ENCODE results near the gene EIF4A3.

- no peak for TF ChIP-seq POLR2A (IDR thresholded peaks at IDR 0.05; ENCODE audit: low read depth)
- no peak for TF ChIP-seq POLR2AphosphoS5 (IDR thresholded peaks at IDR 0.05)
- TF ChIP-seq CTCF (IDR thresholded peaks at IDR 0.05), result no peak
- no peak for TF ChIP-seq EP300 (IDR thresholded peaks at IDR 0.05)
Observed at GRCh38 chr17:80091376-80091775, 55.6 kb downstream of the EIF4A3 start.

Data from esophagus muscularis mucosa (tissue), 4 donors.